SU-DHL-6 (cell line): Measurements from ENCODE around the gene OR8I2.
"Not testable (repeated sequence)": the region's sequence is repeated elsewhere in the genome, so short reads cannot be mapped to it uniquely, and the experiment has no call there.

ENCODE experiments used
- H2AFZ ChIP-seq: fragments of 200-600 bp; sonication (generic); 2 replicates; pipeline ENCODE4 v1.6.1; 2014; ENCODE audit warnings: low read depth, mild to moderate bottlenecking, moderate library complexity, mixed read lengths, antibody characterized with exemption, low read length; ENCODE audit not compliant: severe bottlenecking
- H3F3A ChIP-seq: fragments of 200-600 bp; shearing (Covaris generic); 2 replicates; pipeline ENCODE4 v1.6.0; 2016; ENCODE audit warnings: antibody characterized with exemption, mild to moderate bottlenecking; ENCODE audit not compliant: insufficient read depth
- H3K27ac ChIP-seq: fragments of 200-600 bp; sonication (generic); 2 replicates; pipeline ENCODE4 v1.5.1; 2016; ENCODE audit warnings: low read depth, mild to moderate bottlenecking, low read length, moderate library complexity, mixed read lengths
- H3K27me3 ChIP-seq: fragments of 200-600 bp; sonication (generic), shearing (Covaris generic); 2 replicates; pipeline ENCODE4 v1.6.0; 2014; ENCODE audit warnings: mild to moderate bottlenecking, low read length
- H3K36me3 ChIP-seq: fragments of 200-600 bp; sonication (generic); 2 replicates; pipeline ENCODE4 v1.6.1; 2014; ENCODE audit warnings: mild to moderate bottlenecking, low read length, mixed read lengths
- H3K4me2 ChIP-seq: fragments of 300-600, 200-600 bp; shearing (Covaris generic), sonication (generic); 2 replicates; pipeline ENCODE4 v1.6.0; 2014; ENCODE audit warnings: low read length, low read depth, mild to moderate bottlenecking; ENCODE audit not compliant: poor library complexity, severe bottlenecking
- H3K4me3 ChIP-seq: fragments of 200-600 bp; sonication (generic); 2 replicates; pipeline ENCODE4 v1.5.1; 2014; ENCODE audit warnings: antibody characterized with exemption, low read length, mild to moderate bottlenecking, mixed read lengths; ENCODE audit not compliant: insufficient read depth, poor library complexity, severe bottlenecking
- H3K79me2 ChIP-seq: fragments of 200-600 bp; sonication (generic); 2 replicates; pipeline ENCODE4 v1.6.1; 2014; ENCODE audit warnings: mild to moderate bottlenecking, low read length, moderate library complexity; ENCODE audit not compliant: insufficient read depth
- H3K9ac ChIP-seq: fragments of 200-600 bp; sonication (generic); 2 replicates; pipeline ENCODE4 v1.7.0; 2014; ENCODE audit warnings: mild to moderate bottlenecking, low read length
- H3K9me2 ChIP-seq: fragments of 200-600 bp; sonication (generic); replicated peaks from 2 replicates; pipeline ENCODE4 v1.6.1; 2014; ENCODE audit warnings: low read length; ENCODE audit not compliant: insufficient read depth
- H3K9me3 ChIP-seq: fragments of 200-600 bp; sonication (generic); 2 replicates; pipeline ENCODE4 v1.6.1; 2014; ENCODE audit warnings: low read length, mixed read lengths; ENCODE audit not compliant: insufficient read depth
- H4K20me1 ChIP-seq: fragments of 200-600 bp; sonication (generic); 2 replicates; pipeline ENCODE4 v1.6.1; 2014; ENCODE audit warnings: low read depth, mild to moderate bottlenecking, antibody characterized with exemption, low read length, moderate library complexity, mixed read lengths
- CTCF ChIP-seq: fragments of 200-600 bp; sonication (generic); IDR thresholded peaks from one replicate; pipeline ENCODE4 v1.5.1; 2017; ENCODE audit warnings: antibody characterized with exemption, mild to moderate bottlenecking, low read length, moderate library complexity; ENCODE audit not compliant: insufficient read depth, poor library complexity, severe bottlenecking
- EZH2phosphoT487 ChIP-seq: fragments of 200-600 bp; sonication (generic), shearing (Covaris generic); conservative IDR thresholded peaks from 2 replicates; pipeline ENCODE4 v1.6.1; 2018; ENCODE audit warnings: mild to moderate bottlenecking, antibody characterized with exemption, low read length, moderate library complexity, mixed read lengths

The OR8I2 gene

GRCh38 chr11:56049487-56049886, 43.6 kb upstream of the OR8I2 start:
- Histone ChIP-seq H4K20me1 (no peaks in the 10 kb centered on the region), H3K79me2 (no peaks in the 10 kb centered on the region), H3K27ac (no peak overlapping the region), H3K9ac (no peak overlapping the region), H3F3A (no peaks in the 10 kb centered on the region), H3K36me3 (no peaks in the 10 kb centered on the region), H3K9me2 (no peaks in the 10 kb centered on the region), H3K4me2 (no peak overlapping the region), H3K27me3 (no peaks in the 10 kb centered on the region; the same call in 1 of the 2 replicates), H3K9me3 (no peaks in the 10 kb centered on the region), H2AFZ (no peak overlapping the region), H3K4me3 (no peak overlapping the region)
- TF ChIP-seq EZH2phosphoT487 (no peak), CTCF (no peak)

- H3K9me3 ChIP-seq, H3K9ac ChIP-seq, H3K4me3 ChIP-seq, H3K9me2 ChIP-seq, H3K36me3 ChIP-seq, H3F3A ChIP-seq, H4K20me1 ChIP-seq, H3K79me2 ChIP-seq, H3K27me3 ChIP-seq, H3K4me2 ChIP-seq, H3K27ac ChIP-seq, H2AFZ ChIP-seq: not testable (repeated sequence)
Observed at GRCh38 chr11:56056366-56056765, 36.7 kb upstream of the OR8I2 start.

GRCh38 chr11:56057661-56058237, 35.4 kb upstream of the OR8I2 start:
- not testable (repeated sequence) for H3K4me3 ChIP-seq, H3K27ac ChIP-seq, H3K36me3 ChIP-seq, H3K9me3 ChIP-seq, H3K4me2 ChIP-seq, H2AFZ ChIP-seq, H3K79me2 ChIP-seq, H3K9ac ChIP-seq, H3F3A ChIP-seq, H3K27me3 ChIP-seq, H3K9me2 ChIP-seq, H4K20me1 ChIP-seq

- not testable (repeated sequence) for H3K27me3 ChIP-seq, H3K9me3 ChIP-seq, H3F3A ChIP-seq, H2AFZ ChIP-seq, H3K4me2 ChIP-seq, H3K9ac ChIP-seq, H3K4me3 ChIP-seq, H4K20me1 ChIP-seq, H3K36me3 ChIP-seq, H3K9me2 ChIP-seq, H3K27ac ChIP-seq, H3K79me2 ChIP-seq
Observed at GRCh38 chr11:56058260-56058780, 34.8 kb upstream of the OR8I2 start.

- H3K9ac ChIP-seq, result no peak overlapping the region
- no peak overlapping the region for H3K27ac ChIP-seq
- no peaks in the 10 kb centered on the region for H3K36me3 ChIP-seq
- H2AFZ ChIP-seq, result no peak overlapping the region
- H3K27me3 ChIP-seq, result no peaks in the 10 kb centered on the region
- TF ChIP-seq CTCF (no peak), EZH2phosphoT487 (no peak)
- no peak overlapping the region for H3K4me2 ChIP-seq
- H3K9me3 ChIP-seq, result no peaks in the 10 kb centered on the region
- no peaks in the 10 kb centered on the region for H4K20me1 ChIP-seq
- H3K79me2 ChIP-seq, result no peaks in the 10 kb centered on the region
- no peaks in the 10 kb centered on the region for H3F3A ChIP-seq
- no peak overlapping the region for H3K4me3 ChIP-seq
- no peaks in the 10 kb centered on the region for H3K9me2 ChIP-seq
Observed at GRCh38 chr11:56066980-56067379, 26.1 kb upstream of the OR8I2 start.
